ENCODE measurements around the gene KLK5.
"Not testable (repeated sequence)": the region's sequence is repeated elsewhere in the genome, so short reads cannot be mapped to it uniquely, and the experiment has no call there.

Gene KLK5

GRCh38 chr19:50952910-50953309, at the start of gene KLK5:
KLK5 (minus strand) TSS chr19:50953038; CDS start chr19:50952657, 381 bp downstream.
- DNase-seq (ENCODE audit: low spot score) = no peak

- no peak for DNase-seq (ENCODE audit: low spot score)
These were observed 49.3 kb upstream of the KLK5 start for GRCh38 chr19:51002089-51002532.

GRCh38 chr19:51001515-51001914, 48.7 kb upstream of the KLK5 start, which contains the start of gene KLK8:
KLK8 (minus strand) TSS chr19:51001604; CDS start chr19:51001167, 437 bp downstream.
- DNase-seq (ENCODE audit: low spot score) = no peak

- no peak for DNase-seq (ENCODE audit: low spot score)
These were observed 48.1 kb upstream of the KLK5 start for GRCh38 chr19:51000981-51001380.

- DNase-seq (ENCODE audit: low spot score) = no peak
These were observed 47.6 kb upstream of the KLK5 start for GRCh38 chr19:51000426-51000825.

- DNase-seq (ENCODE audit: low spot score) = no peak
These were observed 45.8 kb upstream of the KLK5 start for GRCh38 chr19:50998686-50999085.

- no peak for DNase-seq (ENCODE audit: low spot score)
These were observed 45.2 kb upstream of the KLK5 start for GRCh38 chr19:50998061-50998460.

- no peak for DNase-seq (ENCODE audit: low spot score)
These were observed 41.3 kb upstream of the KLK5 start for GRCh38 chr19:50994129-50994528.

GRCh38 chr19:50992666-50993035, 39.8 kb upstream of the KLK5 start:
- no peak for DNase-seq (ENCODE audit: low spot score)

GRCh38 chr19:50984416-50984815, 31.6 kb upstream of the KLK5 start:
- not testable (repeated sequence) for DNase-seq (ENCODE audit: low spot score)

GRCh38 chr19:50983625-50984292, 30.9 kb upstream of the KLK5 start, which contains the start of gene KLK7:
KLK7 (minus strand) TSS chr19:50983917; CDS start chr19:50982399, 1,518 bp downstream.
- no peak for DNase-seq (ENCODE audit: low spot score)

GRCh38 chr19:50982186-50982585, 29.3 kb upstream of the KLK5 start:
- DNase-seq (ENCODE audit: low spot score) = no peak

- no peak for DNase-seq (ENCODE audit: low spot score)
These were observed 28.8 kb upstream of the KLK5 start for GRCh38 chr19:50981587-50982146.

- no peak for DNase-seq (ENCODE audit: low spot score)
These were observed 27.4 kb upstream of the KLK5 start for GRCh38 chr19:50980208-50980607.

- DNase-seq (ENCODE audit: low spot score) = no peak
These were observed 26.9 kb upstream of the KLK5 start for GRCh38 chr19:50979758-50980157.

GRCh38 chr19:50978772-50979390, 26.0 kb upstream of the KLK5 start:
- DNase-seq (ENCODE audit: low spot score) = no peak

- no peak for DNase-seq (ENCODE audit: low spot score)
These were observed 24.8 kb upstream of the KLK5 start for GRCh38 chr19:50977626-50978025.

- DNase-seq (ENCODE audit: low spot score) = no peak
These were observed 22.9 kb upstream of the KLK5 start for GRCh38 chr19:50975766-50976165.

GRCh38 chr19:50974702-50975556, 22.1 kb upstream of the KLK5 start:
- no peak for DNase-seq (ENCODE audit: low spot score)

- DNase-seq (ENCODE audit: low spot score) = no peak
These were observed 20.0 kb upstream of the KLK5 start for GRCh38 chr19:50972795-50973376.

- DNase-seq (ENCODE audit: low spot score) = not testable (repeated sequence)
These were observed 17.0 kb upstream of the KLK5 start for GRCh38 chr19:50969810-50970209.

- no peak for DNase-seq (ENCODE audit: low spot score)
These were observed 16.5 kb upstream of the KLK5 start, which contains the start of gene KLK6 for GRCh38 chr19:50969413-50969760. KLK6 (minus strand) TSS chr19:50969591; CDS start chr19:50968104, 1,487 bp downstream.

Measured in HuH-7 (cell line).